WTC11 (cell line): Measurements from ENCODE around the gene CALHM1.

ENCODE experiments used
- ATF3 ChIP-seq: sonication (generic); formaldehyde crosslinking; conservative IDR thresholded peaks from 2 replicates; pipeline ENCODE4 v1.8.1; 2022; ENCODE audit warnings: mild to moderate bottlenecking, missing genetic modification reagents
- CTCF ChIP-seq: fragments of 200-600 bp; IDR thresholded peaks from 2 replicates; pipeline ENCODE4 v1.8.0; 2022; ENCODE audit warnings: antibody characterized with exemption
- NR2C2 ChIP-seq: sonication (generic); formaldehyde crosslinking; IDR thresholded peaks from 2 replicates; pipeline ENCODE4 v1.8.0; 2022; ENCODE audit warnings: mild to moderate bottlenecking, missing genetic modification reagents
- USF2 ChIP-seq: sonication (generic); formaldehyde crosslinking; IDR thresholded peaks from 2 replicates; pipeline ENCODE4 v1.8.1; 2023; ENCODE audit warnings: mild to moderate bottlenecking, missing genetic modification reagents, moderate library complexity

DNA sequence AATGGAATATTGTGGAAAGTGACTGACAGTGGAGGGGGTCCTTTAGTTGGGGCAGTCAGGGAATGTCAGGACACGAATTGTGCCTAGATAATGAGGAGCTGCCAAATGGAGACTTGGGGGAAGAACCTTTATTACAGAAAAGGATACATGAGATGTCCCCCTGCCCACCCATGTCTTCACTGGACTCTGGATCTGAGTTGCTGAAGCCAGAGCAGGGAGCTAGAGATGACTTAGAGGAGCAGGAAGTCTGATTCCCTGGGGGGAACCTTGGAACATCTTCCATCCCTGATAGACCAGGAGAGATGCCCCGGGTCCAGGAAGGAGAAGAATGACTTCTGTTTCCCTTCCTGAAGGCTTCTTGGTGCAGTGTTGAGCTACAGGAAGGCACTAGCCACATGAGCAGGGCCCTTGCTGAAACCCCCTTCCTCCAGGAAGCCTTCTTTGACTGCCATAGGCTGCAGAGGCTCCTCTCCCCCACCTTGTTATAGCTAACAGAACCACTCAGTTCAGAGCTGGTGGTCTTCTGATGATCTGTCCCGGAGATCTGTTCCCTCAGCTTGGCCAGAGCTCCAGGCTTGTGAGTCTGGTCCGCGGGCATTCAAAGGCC is 34.1 kb upstream of the CALHM1 start:
- TF ChIP-seq USF2 (CRISPR knock-in tag) (no peak), CTCF (no peak), ATF3 (no peak), NR2C2 (no peak)
